Right renal cortex interstitium (tissue), 3 donors: Measurements from ENCODE around the gene UBE2E2. TPM values are rescaled to one million over a fixed set of nuclear protein-coding genes. Genes with fewer than 3 reads are reported as not detected.

Experiments
- DNase-seq, 3 donors: peaks; one replicate each; pipeline ENCODE4 v3.0.0-alpha.2; 2013; ENCODE audit warnings: low read depth in 3 of 3, low spot score in 2 of 3
- polyA plus RNA-seq, 3 donors: library from polyadenylated mRNA; unstranded; fragments of 120-200 nt; gene quantifications; one replicate each; pipeline ENCODE4 v1.2.1, GENCODE V29; 2013; ENCODE audit not compliant: insufficient read length in 3 of 3

Gene UBE2E2
- polyA plus RNA-seq, 3 donors, result 54.3 to 71.0 (median 62.4) TPM

DNA sequence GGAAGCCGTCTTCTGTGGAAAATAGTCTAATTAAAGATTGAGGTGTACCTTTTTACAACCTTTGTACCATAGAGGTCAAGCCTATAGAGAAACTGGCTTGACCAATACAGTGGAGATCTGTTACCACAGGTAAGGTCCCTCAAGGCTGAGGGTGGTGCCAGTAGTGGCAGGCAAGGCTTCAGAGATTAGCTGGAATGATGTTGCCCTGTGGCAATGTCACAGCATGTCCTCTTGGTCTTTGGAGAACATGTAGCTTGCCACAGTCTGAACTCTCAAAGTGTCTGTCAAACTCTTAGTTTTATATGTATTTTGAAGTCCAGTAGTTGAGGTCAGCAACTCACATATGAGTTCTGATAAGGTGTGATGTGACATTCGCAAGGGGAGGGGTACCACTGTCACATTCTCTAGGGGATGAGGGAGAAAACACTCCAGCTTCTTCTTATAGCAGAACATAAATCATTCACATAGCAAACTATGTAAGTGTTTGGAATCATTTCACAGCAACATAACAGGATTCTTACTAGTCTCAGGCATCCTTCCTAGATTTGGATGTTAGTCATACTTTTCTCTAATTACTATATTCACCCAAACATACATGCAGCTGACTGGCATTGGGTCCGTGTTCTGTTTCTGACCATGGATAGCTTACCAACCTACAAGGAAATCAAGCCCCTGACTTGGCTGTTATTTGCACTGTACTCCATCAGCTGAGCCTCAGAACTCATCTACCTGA is 173.6 kb downstream of the UBE2E2 start:
- no peak for DNase-seq

GRCh38 chr3:23377928-23378672 is 175.0 kb downstream of the UBE2E2 start:
- DNase-seq, result no peak

DNA sequence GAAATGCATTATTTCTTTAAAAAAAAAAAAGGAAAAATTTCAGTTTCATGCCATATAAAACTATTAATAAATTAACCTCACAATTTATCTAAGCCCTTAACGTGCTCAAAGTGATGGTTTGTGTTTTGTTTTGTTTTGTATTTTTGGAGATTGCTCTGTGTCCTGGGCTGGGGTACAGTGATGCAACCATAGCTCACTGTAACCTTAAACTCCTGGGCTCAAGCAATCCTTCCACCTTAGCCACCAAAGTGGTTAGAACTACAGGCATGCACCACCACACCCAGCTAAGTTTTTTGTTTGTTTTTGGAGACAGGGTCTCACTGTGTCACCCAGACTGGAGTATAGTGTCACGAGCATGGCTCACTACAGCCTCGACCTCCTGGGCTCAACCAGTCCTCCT is 180.7 kb downstream of the UBE2E2 start:
- no peak for DNase-seq

GRCh38 chr3:23385327-23385726 is 182.2 kb downstream of the UBE2E2 start:
- no peak for DNase-seq

DNA sequence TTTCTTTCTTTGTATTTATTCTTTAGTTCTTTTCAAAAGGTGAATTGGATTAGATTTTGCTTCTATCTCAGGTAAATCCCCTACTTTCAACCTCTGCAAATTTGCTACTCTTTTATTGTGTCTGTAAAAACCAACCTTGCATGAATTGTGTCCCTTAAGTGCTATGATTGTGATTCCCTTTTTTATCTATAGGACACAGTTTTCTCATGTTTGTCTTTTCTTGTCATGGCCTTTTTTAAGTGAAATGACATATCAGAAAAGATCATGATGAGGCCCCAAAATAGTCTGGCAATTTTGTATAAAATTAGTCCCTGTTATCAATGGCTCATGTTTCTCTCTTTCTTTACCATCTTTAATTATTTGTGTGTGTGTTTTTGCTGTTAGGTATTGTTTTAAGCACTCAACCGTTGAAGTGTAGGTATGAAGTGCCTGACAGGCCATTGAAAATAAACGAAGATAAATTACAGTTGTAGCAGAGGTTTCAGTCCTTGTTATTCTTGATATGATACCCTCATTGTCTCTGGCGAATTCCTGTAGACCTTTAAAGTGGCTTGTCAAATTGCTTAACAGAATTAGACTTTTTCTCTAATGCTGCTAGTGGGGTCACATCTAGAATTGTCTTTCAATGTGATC is 184.3 kb downstream of the UBE2E2 start:
- no peak for DNase-seq

DNA sequence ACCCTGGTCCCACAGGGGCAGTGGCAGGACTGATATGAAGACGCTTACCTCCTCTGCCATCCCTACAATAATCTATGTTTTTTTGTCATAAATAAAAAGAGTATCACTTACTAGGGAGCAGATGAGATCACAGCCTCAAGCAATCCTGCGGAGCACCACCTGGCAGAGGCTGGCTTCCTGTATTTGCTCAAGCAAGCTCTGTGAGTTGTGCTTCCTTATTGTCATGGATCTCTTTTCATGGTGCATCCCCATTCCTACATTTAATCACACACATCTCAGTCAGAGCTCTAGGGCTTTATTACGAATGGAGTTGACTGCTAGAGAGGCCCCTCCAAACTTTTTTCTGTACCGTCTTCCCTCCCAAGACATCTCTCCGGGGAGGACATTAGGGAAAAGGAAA is 186.0 kb downstream of the UBE2E2 start:
- no peak for DNase-seq

DNA sequence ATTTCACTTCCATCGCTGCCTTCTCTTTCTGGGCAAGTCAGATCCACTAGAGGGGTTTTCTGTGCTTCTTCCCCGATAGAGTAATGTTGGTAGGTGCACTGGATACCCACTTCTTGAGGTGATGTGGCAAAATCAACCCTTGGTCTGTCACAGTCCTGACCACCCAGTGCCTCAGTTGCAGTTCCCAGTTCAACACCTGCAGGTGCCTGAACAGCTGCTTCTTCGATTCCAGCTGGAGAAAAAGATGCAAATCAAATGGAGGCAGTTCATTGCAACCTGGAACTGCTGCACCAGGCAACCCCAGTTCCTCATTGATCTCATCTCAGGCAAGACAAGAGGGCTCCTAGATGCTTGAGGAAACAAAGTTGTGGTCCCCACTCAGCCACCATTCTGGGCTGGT is 186.6 kb downstream of the UBE2E2 start:
- DNase-seq, result no peak

DNA sequence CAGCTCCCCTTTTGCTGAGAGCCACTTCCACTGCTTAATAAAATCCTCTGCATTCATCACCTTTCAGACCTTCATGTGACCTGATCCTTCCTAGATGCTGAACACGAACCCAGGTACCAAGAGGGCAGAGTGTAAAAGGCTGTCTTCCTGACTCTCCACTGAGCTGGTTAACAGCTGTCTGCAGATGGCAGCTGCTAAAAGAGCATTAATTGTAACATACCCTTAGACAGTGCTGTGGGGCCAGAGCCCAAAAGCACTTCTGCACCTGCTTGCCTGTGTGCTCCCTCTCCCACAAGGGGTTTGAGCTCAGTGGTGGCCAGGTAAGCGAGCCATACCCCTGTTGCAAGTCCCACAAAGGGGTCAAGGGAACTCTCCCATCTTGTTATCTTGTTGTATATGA is 187.3 kb downstream of the UBE2E2 start:
- no peak for DNase-seq

DNA sequence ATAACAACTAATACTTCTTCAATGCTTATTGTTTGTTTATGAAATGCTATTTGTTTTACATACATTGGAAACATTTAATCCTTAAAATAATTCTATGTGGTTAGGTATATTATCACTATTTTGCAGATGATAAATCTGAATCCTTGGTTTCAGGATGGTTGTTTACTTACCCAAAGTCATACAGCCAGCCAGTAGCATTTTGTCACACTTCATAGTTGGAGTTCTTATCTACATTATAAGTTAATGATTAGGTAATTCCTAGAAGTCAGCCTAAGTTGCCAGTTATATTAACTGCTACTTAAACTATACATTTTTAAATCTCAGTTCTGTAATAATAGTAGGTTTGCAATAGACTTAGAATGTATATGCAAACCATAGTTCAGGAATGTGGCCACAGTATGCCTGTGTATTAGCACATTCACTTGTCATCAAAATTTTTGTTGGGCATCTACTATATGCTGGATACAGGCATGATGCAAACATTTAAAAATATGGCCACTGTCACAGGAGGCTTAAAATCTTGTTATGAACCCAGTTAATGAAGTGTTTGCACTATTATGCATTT is 187.9 kb downstream of the UBE2E2 start:
- no peak for DNase-seq

GRCh38 chr3:23395115-23395514 is 192.0 kb downstream of the UBE2E2 start:
- no peak for DNase-seq

GRCh38 chr3:23396746-23397145 is 193.6 kb downstream of the UBE2E2 start:
- no peak for DNase-seq

DNA sequence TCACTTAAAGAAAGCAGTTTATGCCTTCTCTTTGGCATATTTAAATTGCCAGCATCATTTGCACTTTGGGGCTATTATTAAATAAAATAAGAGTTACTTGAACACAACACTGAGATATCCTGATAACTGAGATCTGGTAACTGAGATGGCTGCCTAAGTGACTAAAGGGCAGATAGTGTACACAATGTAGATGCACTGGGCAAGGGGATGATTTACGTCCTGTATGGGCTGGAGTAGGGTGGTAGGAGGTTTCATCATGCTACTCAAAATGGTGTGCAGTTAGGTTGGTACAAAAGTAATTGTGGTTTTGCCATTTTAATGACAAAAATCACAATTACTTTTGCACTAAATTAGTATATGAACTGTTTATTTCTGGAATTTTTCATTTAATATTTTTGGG is 196.1 kb downstream of the UBE2E2 start:
- no peak for DNase-seq

GRCh38 chr3:23402728-23403492 is 199.8 kb downstream of the UBE2E2 start:
- DNase-seq, result no peak

GRCh38 chr3:23404246-23404645 is 201.1 kb downstream of the UBE2E2 start:
- DNase-seq, result no peak

DNA sequence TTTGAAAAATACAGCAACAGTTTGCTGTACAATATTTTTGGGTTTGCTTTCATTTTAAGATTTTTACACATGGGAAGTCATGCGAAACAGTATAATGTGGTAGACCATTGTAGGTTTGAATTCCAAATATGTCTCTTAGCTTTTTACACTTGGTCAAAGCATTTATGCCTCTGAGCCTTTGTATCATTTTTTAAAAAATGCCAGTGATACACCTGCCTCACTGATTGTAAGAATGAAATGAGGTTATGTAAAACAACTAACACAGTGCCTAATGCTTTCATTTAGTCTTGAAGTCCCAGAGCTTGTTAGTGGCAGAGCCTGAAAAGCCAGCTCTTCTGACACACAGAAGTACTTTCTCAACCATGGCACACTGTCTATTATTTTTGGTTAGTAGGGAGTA is 202.0 kb downstream of the UBE2E2 start:
- no peak for DNase-seq

DNA sequence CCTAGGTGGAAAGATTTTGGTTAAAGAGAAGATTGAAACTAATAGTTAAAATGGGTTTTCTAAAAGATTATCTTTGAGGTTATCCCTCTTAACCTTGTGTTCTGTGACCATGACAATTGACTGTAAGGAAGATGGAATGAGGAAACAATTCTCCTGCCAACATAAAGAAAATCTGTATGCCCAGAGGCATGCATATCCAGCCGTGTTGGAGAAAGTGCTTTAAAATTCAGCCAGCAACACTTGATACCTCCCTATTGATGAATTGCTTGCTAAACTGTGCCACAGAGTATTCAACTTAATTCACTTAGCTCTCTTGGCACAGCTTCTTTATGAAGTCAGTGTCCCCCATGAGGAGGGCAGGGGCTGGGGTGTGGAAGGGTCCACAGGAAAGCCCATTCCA is 203.5 kb downstream of the UBE2E2 start:
- no peak for DNase-seq

GRCh38 chr3:23418026-23418425 is 214.9 kb downstream of the UBE2E2 start:
- no peak for DNase-seq

GRCh38 chr3:23421811-23422516 is 218.8 kb downstream of the UBE2E2 start:
- no peak for DNase-seq

DNA sequence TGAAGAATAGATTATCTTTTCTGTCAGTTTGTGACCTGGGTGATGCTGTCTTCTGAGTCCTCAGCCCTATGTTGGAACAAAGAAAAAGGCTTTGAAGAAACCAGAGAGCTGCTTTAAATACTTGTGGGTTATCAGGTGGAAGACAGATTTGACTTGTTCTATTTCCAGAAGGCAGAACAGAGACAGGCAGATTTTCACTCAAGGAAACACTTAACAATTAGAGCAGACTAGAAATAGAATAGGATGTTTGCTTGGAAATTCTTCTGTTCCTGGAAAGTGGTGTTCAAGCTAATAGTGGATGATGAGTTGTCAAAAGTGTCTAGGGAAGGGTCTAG is 219.4 kb downstream of the UBE2E2 start:
- no peak for DNase-seq

DNA sequence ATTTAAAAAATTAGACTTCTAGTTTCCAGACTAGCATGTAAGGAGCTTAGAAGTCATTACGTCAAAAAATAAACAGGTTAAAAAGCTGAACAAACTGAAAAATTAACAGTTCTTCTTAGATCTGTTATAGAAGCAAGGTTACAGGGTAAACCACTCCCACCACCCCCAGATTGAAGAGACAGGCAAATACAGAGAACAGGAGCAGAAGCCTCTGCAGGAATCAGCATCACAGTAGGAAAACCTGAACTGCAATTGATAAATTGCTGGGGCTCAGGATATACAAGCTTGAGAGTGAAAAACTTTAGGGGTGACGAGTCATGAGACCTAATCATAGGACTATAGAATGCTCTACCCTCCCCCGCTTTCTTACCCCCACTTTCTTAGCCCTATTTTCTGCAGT is 222.3 kb downstream of the UBE2E2 start:
- no peak for DNase-seq
